VCaP (cell line): ENCODE data around the gene PTP4A2.
"Not testable (repeated sequence)": the region's sequence is repeated elsewhere in the genome, so short reads cannot be mapped to it uniquely, and the experiment has no call there.

Source experiments
- H3K27ac ChIP-seq: fragments of 450-650 bp; 2 replicates; pipeline ENCODE4 v1.5.1; 2017
- TF ChIP-seq, protein P1 (sequence below): fragments of 450-650 bp; conservative IDR thresholded peaks from 2 replicates; pipeline ENCODE4 v1.5.1; 2017; ENCODE audit warnings: mild to moderate bottlenecking, moderate library complexity

The PTP4A2 gene

DNA sequence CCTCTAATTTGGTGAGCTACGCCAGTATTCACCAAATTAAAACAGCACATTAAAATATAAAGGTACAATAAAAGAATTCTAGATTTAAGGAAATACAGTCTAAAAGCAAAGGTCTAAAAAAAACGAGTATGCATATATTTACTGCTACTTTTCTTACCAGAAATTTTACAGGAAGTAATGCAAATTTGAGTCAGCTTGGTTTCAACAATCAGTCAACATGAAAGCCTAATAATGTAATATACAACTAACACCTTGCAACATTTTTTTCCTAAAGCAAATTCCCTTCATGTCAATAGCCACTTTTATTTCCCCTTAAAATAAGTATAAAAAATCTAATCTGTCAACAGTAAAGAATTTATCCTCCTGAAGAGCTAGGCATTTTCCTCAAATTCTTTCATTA is 11.9 kb downstream of the PTP4A2 start:
- H3K27ac ChIP-seq = peak overlapping the region; percentile 29; the same call in 1 of the 2 replicates
- TF ChIP-seq, protein P1, sequence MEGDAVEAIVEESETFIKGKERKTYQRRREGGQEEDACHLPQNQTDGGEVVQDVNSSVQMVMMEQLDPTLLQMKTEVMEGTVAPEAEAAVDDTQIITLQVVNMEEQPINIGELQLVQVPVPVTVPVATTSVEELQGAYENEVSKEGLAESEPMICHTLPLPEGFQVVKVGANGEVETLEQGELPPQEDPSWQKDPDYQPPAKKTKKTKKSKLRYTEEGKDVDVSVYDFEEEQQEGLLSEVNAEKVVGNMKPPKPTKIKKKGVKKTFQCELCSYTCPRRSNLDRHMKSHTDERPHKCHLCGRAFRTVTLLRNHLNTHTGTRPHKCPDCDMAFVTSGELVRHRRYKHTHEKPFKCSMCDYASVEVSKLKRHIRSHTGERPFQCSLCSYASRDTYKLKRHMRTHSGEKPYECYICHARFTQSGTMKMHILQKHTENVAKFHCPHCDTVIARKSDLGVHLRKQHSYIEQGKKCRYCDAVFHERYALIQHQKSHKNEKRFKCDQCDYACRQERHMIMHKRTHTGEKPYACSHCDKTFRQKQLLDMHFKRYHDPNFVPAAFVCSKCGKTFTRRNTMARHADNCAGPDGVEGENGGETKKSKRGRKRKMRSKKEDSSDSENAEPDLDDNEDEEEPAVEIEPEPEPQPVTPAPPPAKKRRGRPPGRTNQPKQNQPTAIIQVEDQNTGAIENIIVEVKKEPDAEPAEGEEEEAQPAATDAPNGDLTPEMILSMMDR = no peak

DNA sequence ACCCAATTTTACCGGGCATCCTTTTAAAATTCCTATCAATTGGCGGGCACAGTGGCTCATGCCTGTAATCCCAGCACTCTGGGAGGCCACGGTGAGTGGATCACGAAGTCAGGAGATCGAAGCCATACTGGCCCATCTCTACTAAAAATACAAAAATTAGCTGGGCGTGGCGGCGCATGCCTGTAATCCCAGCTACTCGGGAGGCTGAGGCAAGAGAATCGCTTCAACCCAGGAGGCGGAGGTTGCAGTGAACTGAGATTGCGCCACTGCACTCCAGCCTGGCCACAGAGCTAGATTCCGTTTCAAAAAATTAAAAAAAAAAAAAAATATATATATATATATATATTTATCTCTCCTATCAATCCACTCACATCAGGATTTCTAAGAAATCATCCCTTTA is 12.3 kb downstream of the PTP4A2 start:
- H3K27ac ChIP-seq = not testable (repeated sequence)

DNA sequence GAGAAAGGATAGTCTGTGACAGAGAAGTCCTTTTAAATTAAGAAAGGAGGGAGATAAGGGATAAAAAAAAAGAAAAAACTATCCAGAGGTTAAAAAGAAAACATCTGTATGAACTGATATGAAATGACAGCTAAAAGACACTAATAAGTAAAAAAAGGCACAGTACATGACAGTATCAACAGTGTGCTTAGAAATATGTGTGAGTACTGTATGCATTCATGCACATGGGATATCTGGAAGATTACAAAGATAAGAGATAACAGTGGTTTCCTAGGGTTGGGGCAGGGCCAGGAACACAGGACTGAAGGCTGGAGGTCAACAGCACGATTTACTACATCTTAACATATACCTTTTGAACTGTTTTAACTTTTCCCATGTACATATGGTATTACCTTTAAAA is 13.3 kb downstream of the PTP4A2 start:
- peak overlapping the region; percentile 23; the same call in 1 of the 2 replicates for H3K27ac ChIP-seq
- TF ChIP-seq, protein P1 = no peak

DNA sequence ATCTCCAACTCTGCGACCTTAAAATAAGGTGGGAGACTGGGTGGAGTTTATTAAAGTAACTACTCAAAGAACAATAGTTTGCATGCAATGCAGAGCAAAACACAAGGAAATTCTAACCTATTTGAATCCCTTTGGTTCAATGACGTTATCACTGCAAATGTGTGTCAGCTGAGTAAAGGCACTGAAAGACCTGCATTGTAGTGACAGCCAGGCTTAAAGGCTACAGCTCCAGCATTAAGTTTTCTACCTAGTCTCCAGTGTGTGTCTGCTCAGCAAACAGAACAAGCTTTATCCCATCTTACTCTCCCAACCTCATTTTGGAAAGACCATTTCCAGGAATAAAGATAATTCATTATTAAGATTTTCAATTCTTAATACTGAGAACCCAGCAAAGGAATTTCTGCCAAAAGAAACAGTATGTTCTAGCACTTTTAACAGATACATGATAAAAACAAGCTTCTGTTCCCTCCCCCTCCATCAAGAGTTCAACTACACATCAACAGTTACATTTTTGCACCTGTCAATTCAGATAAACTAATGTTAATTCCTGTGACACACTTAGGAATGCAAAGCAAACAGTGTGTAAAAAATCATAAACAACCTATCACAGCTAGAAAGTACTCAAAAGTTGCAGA is 14.2 kb downstream of the PTP4A2 start:
- TF ChIP-seq, protein P1 = no peak
- no peak overlapping the region for H3K27ac ChIP-seq

DNA sequence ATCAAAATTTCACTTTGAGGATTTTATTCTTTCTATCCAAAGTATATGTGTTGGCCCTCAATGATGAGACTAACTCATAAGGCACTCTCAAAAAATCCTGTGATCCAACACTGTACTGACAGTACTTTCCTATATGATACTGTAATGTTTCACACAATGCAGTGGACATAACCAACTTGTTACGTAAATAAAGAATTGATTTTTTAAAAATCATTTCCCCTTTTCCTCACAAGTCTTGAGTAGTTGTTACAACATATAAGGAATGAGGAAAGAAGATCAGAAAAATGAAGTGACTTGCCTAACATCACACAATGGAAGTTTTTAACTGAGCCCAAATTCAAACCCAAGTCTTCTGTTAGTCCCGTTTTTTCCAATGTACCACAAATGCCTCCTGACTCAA is 17.2 kb downstream of the PTP4A2 start:
- no peak overlapping the region for H3K27ac ChIP-seq
- TF ChIP-seq, protein P1 = no peak

DNA sequence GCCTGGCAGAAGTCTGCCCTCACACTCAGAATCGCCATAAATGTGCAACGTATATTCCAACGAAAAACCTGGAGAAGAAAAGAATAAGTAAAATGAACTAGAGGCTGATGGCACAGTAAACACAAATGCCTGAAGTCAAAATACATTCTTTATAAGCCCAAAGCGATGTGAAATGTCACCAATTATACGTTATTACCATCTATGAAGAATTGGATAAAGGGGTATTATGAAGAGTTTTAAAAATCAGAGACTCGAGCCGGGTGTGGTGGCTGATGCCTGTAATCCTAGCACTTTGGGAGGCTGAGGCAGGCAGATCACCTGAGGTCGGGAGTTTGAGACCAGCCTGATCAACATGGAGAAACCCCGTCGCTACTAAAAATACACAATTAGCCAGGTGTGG is 18.6 kb downstream of the PTP4A2 start:
- no peak overlapping the region for H3K27ac ChIP-seq

DNA sequence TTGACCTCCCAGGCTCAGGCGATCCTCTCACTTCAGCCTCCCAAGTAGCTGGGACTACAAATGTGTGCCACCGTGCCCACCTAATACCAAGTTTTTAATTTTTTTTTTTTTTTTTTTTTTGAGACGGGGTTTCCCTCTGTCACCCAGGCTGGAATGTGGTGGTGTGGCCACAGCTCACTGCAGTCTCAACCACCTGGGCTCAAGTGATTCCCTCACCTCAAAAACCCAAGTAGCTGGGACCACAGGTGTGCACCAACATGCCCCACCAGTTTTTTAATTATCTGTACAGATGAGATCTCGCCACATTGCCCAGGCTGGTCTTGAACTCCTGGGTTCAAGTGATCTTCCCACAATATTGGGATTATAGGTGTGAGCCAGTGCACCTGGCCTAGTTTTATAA is 22.7 kb downstream of the PTP4A2 start:
- TF ChIP-seq, protein P1 = no peak
- H3K27ac ChIP-seq = no peak overlapping the region

More for the DNA sequence above, 18.6 kb downstream of the PTP4A2 start:
- TF ChIP-seq, protein P1 = no peak

DNA sequence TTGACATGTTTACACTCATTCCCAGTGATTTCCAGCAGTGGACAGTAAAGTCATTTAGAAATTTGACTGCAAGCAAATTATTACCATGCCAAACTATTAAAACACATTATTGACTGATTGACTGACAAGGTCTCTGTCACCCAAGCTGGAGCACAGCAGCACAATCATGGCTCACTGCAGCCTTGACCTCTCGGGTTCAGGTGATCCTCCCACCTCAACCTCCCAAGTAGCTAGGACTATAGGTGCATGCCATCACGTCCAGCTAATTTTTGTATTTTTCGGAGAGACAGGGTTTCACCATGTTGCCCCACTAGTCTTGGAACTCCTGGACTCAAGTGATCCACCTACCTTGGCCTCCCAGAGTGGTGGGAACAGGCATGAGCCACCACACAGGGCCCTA is 24.2 kb downstream of the PTP4A2 start:
- TF ChIP-seq, protein P1 = no peak
- no peak overlapping the region for H3K27ac ChIP-seq
